ENCODE data around the gene FAM174B.

FAM174B gene

GRCh38 chr15:92629975-92630626 lies 25.5 kb downstream of the FAM174B start:
- no peak overlapping the region for H3K4me3 ChIP-seq (ENCODE audit: low read depth, low read length)
- no peak for TF ChIP-seq CTCF (conservative IDR thresholded peaks at IDR 0.05; ENCODE audit: low read depth, low read length)
- no peak for DNase-seq (ENCODE audit: low read depth)

- TF ChIP-seq CTCF (conservative IDR thresholded peaks at IDR 0.05; ENCODE audit: low read depth, low read length): no peak
- no peak overlapping the region for H3K4me3 ChIP-seq (ENCODE audit: low read depth, low read length)
- DNase-seq (ENCODE audit: low read depth): no peak
These were observed 26.1 kb downstream of the FAM174B start for GRCh38 chr15:92629276-92629974.

- H3K4me3 ChIP-seq (ENCODE audit: low read depth, low read length): no peak overlapping the region
- DNase-seq (ENCODE audit: low read depth): no peak
- no peak for TF ChIP-seq CTCF (conservative IDR thresholded peaks at IDR 0.05; ENCODE audit: low read depth, low read length)
These were observed 28.6 kb downstream of the FAM174B start for GRCh38 chr15:92627014-92627413.

- TF ChIP-seq CTCF (conservative IDR thresholded peaks at IDR 0.05; ENCODE audit: low read depth, low read length): no peak
- peak; percentile 86 for DNase-seq (ENCODE audit: low read depth)
- no peak overlapping the region for H3K4me3 ChIP-seq (ENCODE audit: low read depth, low read length)
These were observed 30.2 kb downstream of the FAM174B start for GRCh38 chr15:92625251-92625980.

GRCh38 chr15:92624401-92624991 lies 31.1 kb downstream of the FAM174B start:
- no peak for TF ChIP-seq CTCF (conservative IDR thresholded peaks at IDR 0.05; ENCODE audit: low read depth, low read length)

GRCh38 chr15:92623435-92623834 lies 32.1 kb downstream of the FAM174B start:
- DNase-seq (ENCODE audit: low read depth): no peak
- no peak for TF ChIP-seq CTCF (conservative IDR thresholded peaks at IDR 0.05; ENCODE audit: low read depth, low read length)
- H3K4me3 ChIP-seq (ENCODE audit: low read depth, low read length): no peak overlapping the region

More at GRCh38 chr15:92624401-92624991, 31.1 kb downstream of the FAM174B start:
- no peak overlapping the region for H3K4me3 ChIP-seq (ENCODE audit: low read depth, low read length)
- DNase-seq (ENCODE audit: low read depth): no peak
